Activated CD4-positive, alpha-beta T cell treated with anti-CD3 and anti-CD28 coated beads, Interleukin-2, amount 10 ng/mL, durations not matched to agents 7 days and 5 days (primary cell): Measurements from ENCODE around the gene MATN4. TPM values are rescaled to one million over a fixed set of nuclear protein-coding genes. Genes with fewer than 3 reads are reported as not detected.
A peak's percentile ranks its signal among the peaks of the same experiment; 100 is the strongest.

Experiments used
- CTCF ChIA-PET: fragments of 350-600 bp; sonication (Branson Sonifier 250); formaldehyde crosslinking; loops from one replicate; lab custom pipeline; 2021; ENCODE audit warnings: antibody characterized with exemption; lab: Charles Lee
- POLR2A ChIA-PET: fragments of 350-600 bp; sonication (Branson Sonifier 250); formaldehyde crosslinking; loops from one replicate; lab custom pipeline; 2021; ENCODE audit warnings: antibody characterized with exemption; lab: Charles Lee
- DNase-seq: peaks from one replicate; pipeline ENCODE4 v3.0.0-alpha.2; 2020
- H3K27ac Mint-ChIP-seq: one replicate; pipeline ENCODE4 v1.8.0; 2021; ENCODE audit warnings: mild to moderate bottlenecking, moderate library complexity, mixed read lengths
- H3K27me3 Mint-ChIP-seq: one replicate; pipeline ENCODE4 v1.8.0; 2021; ENCODE audit warnings: mixed read lengths
- H3K36me3 Mint-ChIP-seq: one replicate; pipeline ENCODE4 v1.8.0; 2021; ENCODE audit warnings: low read depth, mixed read lengths
- H3K4me1 Mint-ChIP-seq: one replicate; pipeline ENCODE4 v1.8.0; 2021; ENCODE audit warnings: mixed read lengths
- H3K4me3 Mint-ChIP-seq: one replicate; pipeline ENCODE4 v1.8.0; 2021; ENCODE audit warnings: mild to moderate bottlenecking, moderate library complexity, mixed read lengths
- H3K9me3 Mint-ChIP-seq: one replicate; pipeline ENCODE4 v1.8.0; 2021; ENCODE audit warnings: mixed read lengths
- total RNA-seq, 2 experiments: library from RNA; stranded (reverse); gene quantifications; one replicate each; pipeline ENCODE4 v1.2.3, GENCODE V29; 2021

Gene MATN4
- total RNA-seq, 2 experiments from 2014 or later, result 0.17 to 0.25 TPM

DNA sequence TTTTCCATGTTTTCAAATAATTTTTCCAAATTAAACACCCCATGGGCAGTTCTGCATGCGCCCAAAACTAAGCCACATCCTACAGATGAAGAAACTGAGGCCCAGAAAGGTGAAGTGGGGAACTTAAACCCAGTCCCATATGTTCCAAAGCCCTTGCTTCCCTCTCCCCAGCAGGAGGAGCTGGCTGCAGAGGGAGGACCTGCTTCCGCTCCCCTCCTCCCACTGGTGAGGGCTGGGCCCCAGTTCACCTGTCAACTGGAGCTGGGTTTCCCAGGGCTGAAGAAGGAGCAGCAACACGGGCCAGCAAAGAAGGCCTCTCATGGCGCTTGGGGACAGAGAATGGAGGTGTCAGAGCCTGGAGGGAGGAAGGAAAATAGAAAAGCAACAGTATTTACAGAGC, 2.8 kb downstream of the MATN4 start:
- no peak overlapping the region for H3K4me3 Mint-ChIP-seq
- CTCF ChIA-PET, result interaction anchor here (0.6 to 6.5 kb wide), 3 partner anchors 12 to 68 kb away, joined by 3 to 73 read pairs (median 3); no protein-coding TSS in a partner anchor
- H3K9me3 Mint-ChIP-seq, result no peaks in the 10 kb centered on the region
- no peak overlapping the region for H3K27ac Mint-ChIP-seq
- DNase-seq, result no peak
- H3K4me1 Mint-ChIP-seq, result peaks cover 23% of the 10 kb centered on the region
- H3K27me3 Mint-ChIP-seq, result peaks cover 29% of the 10 kb centered on the region
- POLR2A ChIA-PET, result no interaction called here
- no peaks in the 10 kb centered on the region for H3K36me3 Mint-ChIP-seq

DNA sequence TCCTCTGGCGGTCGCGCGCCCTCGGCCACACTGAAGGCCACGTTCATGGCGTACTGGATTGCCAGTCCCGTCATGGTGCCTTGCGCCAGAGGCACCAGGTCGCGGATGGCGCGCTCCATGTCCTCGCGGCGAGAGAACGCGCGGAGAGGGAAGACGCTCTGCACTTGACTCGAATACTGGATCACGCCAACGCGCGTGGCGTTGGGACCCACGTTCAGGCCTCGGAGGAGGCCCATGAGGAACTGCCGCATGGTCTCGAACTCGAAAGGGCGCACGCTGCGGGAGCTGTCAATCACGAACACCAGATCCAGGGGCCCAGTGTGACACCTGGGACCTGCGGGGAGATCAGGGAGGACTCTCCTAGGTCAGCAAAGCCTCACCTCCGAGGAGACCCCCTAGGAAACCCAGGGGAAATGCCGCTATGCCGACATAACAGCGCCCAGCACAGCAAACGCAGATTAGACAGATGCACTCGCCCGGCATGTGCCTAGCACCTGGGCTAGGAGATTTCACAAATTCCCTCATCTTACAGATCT, 3.6 kb downstream of the MATN4 start:
- H3K4me1 Mint-ChIP-seq, result peaks cover 20% of the 10 kb centered on the region
- POLR2A ChIA-PET, result no interaction called here
- peaks cover 24% of the 10 kb centered on the region for H3K27me3 Mint-ChIP-seq
- CTCF ChIA-PET, result interaction anchor here (0.9 to 6.5 kb wide), 2 partner anchors 12 to 467 kb away, joined by 3 to 73 read pairs; no protein-coding TSS in a partner anchor
- no peak overlapping the region for H3K4me3 Mint-ChIP-seq
- no peak for DNase-seq
- H3K36me3 Mint-ChIP-seq, result no peaks in the 10 kb centered on the region
- no peaks in the 10 kb centered on the region for H3K9me3 Mint-ChIP-seq
- H3K27ac Mint-ChIP-seq, result no peak overlapping the region

DNA sequence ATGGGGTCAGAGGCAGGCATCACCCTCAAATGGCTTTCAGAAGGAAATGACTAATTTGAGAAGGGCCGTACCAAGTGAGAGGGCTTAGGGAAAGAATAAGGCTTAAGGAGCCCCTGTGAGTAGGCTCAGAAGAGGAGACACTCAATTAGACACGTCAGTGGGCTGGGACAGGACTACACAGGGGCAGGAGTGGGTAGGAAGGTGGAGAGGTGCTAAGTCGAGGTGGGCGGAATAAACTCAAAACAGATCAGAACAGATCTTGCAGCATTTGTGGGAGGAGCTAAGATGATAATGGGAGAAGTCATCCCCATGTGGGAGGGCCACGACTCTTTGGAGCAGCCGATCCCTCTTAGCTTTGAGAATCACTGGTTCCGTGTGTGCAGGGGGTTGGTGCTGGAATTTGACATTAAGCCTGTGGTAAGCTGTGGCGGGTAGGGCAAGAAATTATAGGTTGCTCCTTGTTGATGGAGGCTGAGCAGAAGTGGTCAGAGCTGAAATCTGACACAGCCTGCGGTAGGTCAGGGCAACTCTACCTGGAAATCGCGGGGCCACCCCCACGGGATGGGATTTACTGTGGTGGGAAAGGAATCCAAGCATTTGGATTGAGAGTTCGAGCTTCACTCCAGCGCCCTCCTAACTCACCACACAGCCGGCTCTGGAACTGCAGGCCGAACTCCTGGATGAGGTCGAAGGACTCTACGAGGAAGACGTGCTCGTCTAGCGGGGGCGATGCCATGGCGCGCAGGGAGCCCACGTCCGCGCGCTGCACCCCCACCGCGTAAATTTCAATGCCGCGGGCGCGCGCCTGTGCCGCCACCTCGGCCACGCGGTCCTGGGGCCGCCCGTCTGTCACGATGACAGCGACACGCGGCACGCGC, 4.3 kb downstream of the MATN4 start:
- H3K4me1 Mint-ChIP-seq, result peaks cover 20% of the 10 kb centered on the region
- ChIA-PET POLR2A (no interaction called here), CTCF (interaction anchor here (0.9 to 6.5 kb wide), 8 partner anchors 8 to 468 kb away, joined by 3 to 73 read pairs (median 4); no protein-coding TSS in a partner anchor)
- H3K27ac Mint-ChIP-seq, result no peak overlapping the region
- H3K36me3 Mint-ChIP-seq, result no peaks in the 10 kb centered on the region
- no peak overlapping the region for H3K4me3 Mint-ChIP-seq
- no peaks in the 10 kb centered on the region for H3K9me3 Mint-ChIP-seq
- H3K27me3 Mint-ChIP-seq, result peaks cover 24% of the 10 kb centered on the region
- DNase-seq, result no peak

DNA sequence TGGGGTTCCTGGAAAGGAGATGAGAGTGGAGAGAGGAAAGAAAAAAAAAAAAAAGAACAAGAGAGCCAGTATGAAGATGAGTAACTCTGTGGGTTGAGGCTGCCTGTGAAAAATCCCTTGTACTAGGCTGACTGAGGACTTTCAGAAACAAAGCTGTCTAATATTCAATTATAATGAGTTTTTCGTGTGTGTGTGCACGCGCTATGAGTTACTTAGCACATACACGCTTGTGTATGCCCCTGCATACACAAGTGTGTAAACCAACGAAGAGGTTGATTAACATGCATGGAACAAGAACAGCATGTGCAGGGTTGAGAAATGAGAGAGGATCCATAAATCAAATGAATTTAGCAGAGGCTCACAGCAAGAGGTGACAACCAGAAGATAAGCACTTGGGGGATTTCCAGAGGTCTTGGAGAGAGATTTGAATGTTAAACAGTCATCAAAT, 6.3 kb downstream of the MATN4 start:
- DNase-seq, result no peak
- POLR2A ChIA-PET, result interaction anchor here (0.7 kb wide), 1 partner anchor 320 kb away, joined by 3 read pairs; no protein-coding TSS in a partner anchor
- H3K27me3 Mint-ChIP-seq, result peaks cover 16% of the 10 kb centered on the region

DNA sequence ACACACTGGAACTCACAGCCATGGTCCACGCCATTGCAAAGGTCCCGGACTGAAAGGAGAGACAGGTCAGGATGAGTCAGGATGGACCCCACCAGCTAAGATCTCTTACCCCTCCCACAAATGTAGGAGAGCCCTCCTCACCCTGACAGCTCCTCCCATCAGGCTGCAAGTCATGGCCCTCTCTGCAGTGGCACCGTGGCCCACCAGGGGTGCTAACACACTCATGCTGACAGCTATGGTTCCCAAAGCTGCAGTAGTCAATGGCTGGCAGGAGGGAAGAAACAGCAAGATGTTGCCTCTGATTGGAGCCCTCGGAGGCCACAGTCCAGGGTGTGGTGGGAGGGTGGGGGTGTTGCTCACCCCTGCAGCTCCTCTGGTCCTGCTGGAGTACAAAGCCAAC, 7.1 kb downstream of the MATN4 start:
- peak; percentile 40 for DNase-seq
- H3K4me3 Mint-ChIP-seq, result no peak overlapping the region
- peaks cover 16% of the 10 kb centered on the region for H3K27me3 Mint-ChIP-seq
- H3K27ac Mint-ChIP-seq, result no peak overlapping the region
- H3K4me1 Mint-ChIP-seq, result peaks cover 20% of the 10 kb centered on the region
- no peaks in the 10 kb centered on the region for H3K9me3 Mint-ChIP-seq
- POLR2A ChIA-PET, result no interaction called here
- H3K36me3 Mint-ChIP-seq, result no peaks in the 10 kb centered on the region
- CTCF ChIA-PET, result interaction anchor here (0.6 to 6.5 kb wide), 9 partner anchors 8 to 469 kb away, joined by 3 to 73 read pairs (median 6); partner anchors contain the start of gene SYS1

More for the DNA sequence above, 6.3 kb downstream of the MATN4 start:
- Mint-ChIP-seq H3K4me1 (peaks cover 20% of the 10 kb centered on the region), H3K4me3 (no peak overlapping the region), H3K9me3 (no peaks in the 10 kb centered on the region), H3K36me3 (no peaks in the 10 kb centered on the region), H3K27ac (no peak overlapping the region)
- CTCF ChIA-PET, result interaction anchor here (1.4 to 6.5 kb wide), 6 partner anchors 9 to 469 kb away, joined by 3 to 73 read pairs (median 7); partner anchors contain the start of gene SYS1

DNA sequence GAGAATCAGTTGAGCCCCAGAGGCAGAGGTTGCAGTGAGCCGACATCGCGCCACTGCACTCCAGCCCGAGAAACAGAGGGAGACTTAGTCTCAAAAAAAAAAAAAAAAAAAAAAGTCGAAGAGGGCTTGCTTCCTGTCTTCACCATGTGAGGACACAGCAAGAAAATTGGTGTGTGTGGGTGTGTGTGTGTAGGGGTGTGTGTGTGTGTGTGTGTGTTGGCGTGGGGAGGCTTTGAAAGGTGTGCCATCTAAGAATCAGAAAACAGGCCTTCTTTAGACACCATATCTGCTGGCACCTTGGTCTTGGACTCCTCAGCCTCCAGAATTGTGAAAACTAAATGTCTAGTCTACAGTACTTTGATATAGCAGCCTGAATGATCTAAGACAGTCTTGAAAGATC, 8.3 kb downstream of the MATN4 start:
- Mint-ChIP-seq H3K27me3 (peaks cover 15% of the 10 kb centered on the region), H3K36me3 (no peaks in the 10 kb centered on the region), H3K9me3 (no peaks in the 10 kb centered on the region), H3K4me1 (peaks cover 18% of the 10 kb centered on the region), H3K4me3 (no peak overlapping the region), H3K27ac (no peak overlapping the region)
- POLR2A ChIA-PET, result no interaction called here
- no peak for DNase-seq
- CTCF ChIA-PET, result interaction anchor here (1.2 to 6.5 kb wide), 2 partner anchors 7 to 12 kb away, joined by 3 to 73 read pairs; no protein-coding TSS in a partner anchor

DNA sequence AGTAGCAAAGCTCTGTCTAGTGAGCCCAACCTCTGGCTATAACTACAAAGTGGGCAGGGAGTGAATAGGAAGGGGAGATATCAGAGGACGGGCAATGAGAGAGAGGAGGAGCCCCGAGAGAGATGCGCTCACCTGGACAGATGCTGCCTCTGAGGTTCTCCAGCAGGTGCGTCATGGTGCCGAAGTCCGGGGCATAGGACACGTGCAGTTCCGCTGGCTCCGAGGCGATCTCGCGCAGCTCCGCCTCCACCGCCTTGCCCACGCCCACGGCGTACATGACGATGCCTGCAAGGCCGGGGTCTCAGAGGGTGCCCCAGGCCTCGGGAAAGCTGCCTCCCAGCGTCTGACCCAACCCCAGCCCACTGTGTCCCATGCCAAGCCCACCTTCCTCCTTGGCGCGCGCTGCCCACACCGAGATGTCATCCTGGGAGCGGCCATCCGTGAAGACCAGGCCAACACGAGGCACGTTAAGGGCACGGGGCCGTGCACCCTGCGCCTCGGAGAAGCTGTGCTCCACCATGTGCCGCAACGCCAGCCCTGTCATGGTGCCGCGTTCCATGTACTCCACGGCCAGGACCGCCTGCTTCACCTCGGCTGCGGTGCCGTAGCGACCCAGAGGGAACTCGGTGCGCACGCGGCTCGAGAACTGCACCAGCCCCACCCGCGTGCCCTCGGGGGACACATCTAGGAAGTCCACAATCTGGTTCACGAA, 10.2 kb downstream of the MATN4 start:
- CTCF ChIA-PET, result interaction anchor here (0.5 kb wide), 1 partner anchor 854 kb away, joined by 3 read pairs; no protein-coding TSS in a partner anchor

DNA sequence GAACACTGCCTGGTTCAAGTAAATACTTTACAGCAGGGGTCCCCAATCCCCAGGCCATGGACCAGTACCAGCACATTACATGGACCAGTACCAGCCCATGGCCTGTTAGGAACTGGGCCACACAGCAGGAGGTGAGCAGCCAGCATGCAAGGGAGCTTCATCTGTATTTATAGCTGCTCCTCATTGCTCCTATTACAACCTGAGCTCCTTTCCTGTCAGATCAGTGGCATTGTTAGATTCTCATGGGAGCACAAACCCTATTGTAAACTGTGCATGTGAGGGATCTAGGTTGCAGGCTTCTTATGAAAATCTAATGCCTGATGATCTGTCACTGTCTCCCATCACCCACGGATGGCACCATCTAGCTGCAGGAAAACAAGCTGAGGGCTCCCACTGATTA, 13.4 kb downstream of the MATN4 start:
- no peaks in the 10 kb centered on the region for H3K9me3 Mint-ChIP-seq
- POLR2A ChIA-PET, result interaction anchor here (1.3 kb wide), 1 partner anchor 174 kb away, joined by 3 read pairs; no protein-coding TSS in a partner anchor
- H3K27ac Mint-ChIP-seq, result no peak overlapping the region

More for the DNA sequence above, 10.2 kb downstream of the MATN4 start:
- POLR2A ChIA-PET, result no interaction called here
- DNase-seq, result no peak
- Mint-ChIP-seq H3K4me3 (no peak overlapping the region), H3K27ac (no peak overlapping the region), H3K27me3 (peaks cover 19% of the 10 kb centered on the region), H3K4me1 (peaks cover 18% of the 10 kb centered on the region), H3K9me3 (no peaks in the 10 kb centered on the region), H3K36me3 (no peaks in the 10 kb centered on the region)

DNA sequence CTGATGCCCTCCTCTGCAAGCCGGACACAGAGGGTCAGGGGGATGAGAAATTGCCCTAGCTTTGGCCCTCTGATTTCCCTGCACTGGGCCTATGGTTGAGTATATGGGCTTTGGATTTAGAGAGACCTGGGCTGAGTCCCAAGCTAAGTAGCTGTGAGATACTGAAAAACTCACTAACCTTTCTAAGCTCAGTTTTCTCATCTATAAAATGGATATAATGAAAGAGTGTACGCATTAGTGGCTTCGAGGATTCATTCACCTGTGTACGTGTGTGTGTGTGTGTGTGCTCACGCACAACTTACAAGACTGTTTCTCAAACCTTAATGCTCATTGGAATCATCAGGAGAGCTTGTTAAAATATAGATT, 14.1 kb downstream of the MATN4 start:
- CTCF ChIA-PET, result interaction anchor here (0.6 to 5.7 kb wide), 33 partner anchors 8 to 506 kb away, joined by 3 to 73 read pairs (median 4); partner anchors contain the start of genes SDC4 and SYS1
- POLR2A ChIA-PET, result interaction anchor here (1.0 to 1.3 kb wide), 2 partner anchors 173 to 491 kb away, joined by 3 read pairs; no protein-coding TSS in a partner anchor
- peaks cover 13% of the 10 kb centered on the region for H3K4me1 Mint-ChIP-seq

More for the DNA sequence above, 13.4 kb downstream of the MATN4 start:
- no peak overlapping the region for H3K4me3 Mint-ChIP-seq
- peaks cover 36% of the 10 kb centered on the region for H3K27me3 Mint-ChIP-seq
- H3K4me1 Mint-ChIP-seq, result peaks cover 13% of the 10 kb centered on the region
- CTCF ChIA-PET, result interaction anchor here (0.6 to 5.7 kb wide), 21 partner anchors 8 to 504 kb away, joined by 3 to 73 read pairs (median 5); partner anchors contain the start of genes SDC4 and SYS1
- no peaks in the 10 kb centered on the region for H3K36me3 Mint-ChIP-seq
- DNase-seq, result no peak

DNA sequence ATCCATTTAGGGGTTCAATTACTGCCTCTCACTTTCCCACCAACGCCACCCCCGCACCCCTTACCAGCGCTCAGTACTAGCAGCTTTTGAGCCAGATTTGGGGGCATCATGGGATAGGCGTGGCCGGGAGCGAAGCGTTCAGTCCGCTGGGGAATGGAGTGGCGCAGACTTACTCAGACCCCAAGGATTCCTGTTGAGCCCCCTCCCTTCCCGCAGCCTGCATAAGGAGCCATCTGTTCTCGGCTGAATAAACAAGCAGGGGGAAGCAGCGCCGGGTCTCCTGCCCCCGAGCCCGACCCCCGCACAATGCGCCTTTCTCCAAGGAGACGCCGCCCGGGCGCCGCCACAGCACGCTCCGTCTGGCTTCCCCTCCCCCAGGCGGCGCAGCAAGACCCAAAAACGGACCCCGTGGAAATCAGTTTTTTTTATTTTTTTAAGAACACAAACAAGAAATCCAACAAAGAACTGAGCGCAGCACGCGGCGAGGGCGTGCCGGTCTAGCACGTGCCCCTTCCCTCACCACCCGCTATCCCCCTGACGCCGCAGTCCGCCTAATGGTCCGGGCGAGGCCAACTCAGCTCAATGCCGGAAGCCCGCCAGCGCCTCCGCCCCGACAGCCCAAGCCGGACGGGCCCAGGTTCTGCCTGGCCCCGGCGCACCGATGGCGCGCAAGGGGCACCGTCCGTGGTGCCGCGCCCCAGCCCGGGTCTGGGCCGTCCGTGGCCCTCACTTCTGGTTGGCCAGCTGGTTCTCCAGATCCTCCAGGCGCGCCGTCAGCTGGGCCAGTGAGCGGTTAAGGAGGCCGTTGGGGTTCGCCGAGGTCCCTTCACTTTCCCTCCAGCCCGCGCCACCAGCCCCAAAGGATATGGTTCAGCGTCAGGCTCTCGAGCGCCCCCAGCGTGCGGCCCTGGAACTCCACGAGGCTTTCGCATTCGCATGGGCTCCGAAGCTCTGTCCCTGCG, 14.8 kb downstream of the MATN4 start:
- peak; percentile 81 for DNase-seq
- Mint-ChIP-seq H3K9me3 (no peaks in the 10 kb centered on the region), H3K27me3 (peaks cover 36% of the 10 kb centered on the region), H3K27ac (no peak overlapping the region), H3K4me3 (peak overlapping the region; percentile 62), H3K36me3 (no peaks in the 10 kb centered on the region), H3K4me1 (peaks cover 13% of the 10 kb centered on the region)
- ChIA-PET POLR2A (interaction anchor here (1.0 to 1.3 kb wide), 2 partner anchors 172 to 492 kb away, joined by 3 read pairs; no protein-coding TSS in a partner anchor), CTCF (interaction anchor here (0.6 to 5.7 kb wide), 35 partner anchors 7 to 526 kb away, joined by 3 to 73 read pairs (median 4); partner anchors contain the start of genes SDC4 and SYS1)

More for the DNA sequence above, 14.1 kb downstream of the MATN4 start:
- DNase-seq, result no peak
- Mint-ChIP-seq H3K9me3 (no peaks in the 10 kb centered on the region), H3K4me3 (peak overlapping the region; percentile 62), H3K36me3 (no peaks in the 10 kb centered on the region), H3K27ac (no peak overlapping the region), H3K27me3 (peaks cover 36% of the 10 kb centered on the region)

DNA sequence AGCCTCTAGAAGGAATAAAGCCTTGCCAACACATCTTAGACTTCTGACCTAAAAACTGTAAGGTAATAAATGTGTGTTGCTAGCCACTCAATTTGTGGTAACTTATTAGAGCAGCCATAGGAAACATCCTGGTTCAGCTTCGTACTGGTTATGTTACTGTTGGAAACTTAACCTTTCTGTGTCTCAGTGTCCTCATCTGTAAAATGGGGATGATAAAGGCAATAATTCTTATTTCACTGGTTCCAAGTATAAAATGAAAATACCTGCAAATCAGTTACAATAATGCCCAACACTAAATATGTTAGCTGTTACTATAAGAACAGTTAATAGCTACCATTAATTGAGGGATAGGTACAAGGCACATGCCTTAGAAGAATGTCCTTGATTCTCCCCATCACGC, 15.8 kb downstream of the MATN4 start:
- Mint-ChIP-seq H3K4me3 (no peak overlapping the region), H3K9me3 (no peaks in the 10 kb centered on the region), H3K4me1 (peaks cover 13% of the 10 kb centered on the region), H3K27ac (no peak overlapping the region), H3K27me3 (peaks cover 36% of the 10 kb centered on the region), H3K36me3 (no peaks in the 10 kb centered on the region)
- POLR2A ChIA-PET, result no interaction called here
- DNase-seq, result no peak
- CTCF ChIA-PET, result interaction anchor here (0.6 to 5.7 kb wide), 11 partner anchors 10 to 527 kb away, joined by 3 to 73 read pairs (median 6); partner anchors contain the start of gene SYS1
